Mesenteric fat pad (tissue), 1 donor: ENCODE results near the gene CTXN1. TPM values are rescaled to one million over a fixed set of nuclear protein-coding genes. Genes with fewer than 3 reads are reported as not detected.

Source experiments
- DNase-seq: peaks from one replicate; pipeline ENCODE4 v3.0.0-alpha.2; 2020; ENCODE audit warnings: low spot score
- total RNA-seq: library from RNA; stranded (reverse); fragmentation: NEBNext Ultra II Directional; extraction: Animal tissue kit (Norgen Biotek cat#: 25700); gene quantifications from one replicate; pipeline ENCODE4 v1.2.1, GENCODE V29; 2021
- donor health status: DM: yes; HTN: yes; CAD: no.

Gene CTXN1
- total RNA-seq, 1 donor from 2014 or later = 0.96 TPM

DNA sequence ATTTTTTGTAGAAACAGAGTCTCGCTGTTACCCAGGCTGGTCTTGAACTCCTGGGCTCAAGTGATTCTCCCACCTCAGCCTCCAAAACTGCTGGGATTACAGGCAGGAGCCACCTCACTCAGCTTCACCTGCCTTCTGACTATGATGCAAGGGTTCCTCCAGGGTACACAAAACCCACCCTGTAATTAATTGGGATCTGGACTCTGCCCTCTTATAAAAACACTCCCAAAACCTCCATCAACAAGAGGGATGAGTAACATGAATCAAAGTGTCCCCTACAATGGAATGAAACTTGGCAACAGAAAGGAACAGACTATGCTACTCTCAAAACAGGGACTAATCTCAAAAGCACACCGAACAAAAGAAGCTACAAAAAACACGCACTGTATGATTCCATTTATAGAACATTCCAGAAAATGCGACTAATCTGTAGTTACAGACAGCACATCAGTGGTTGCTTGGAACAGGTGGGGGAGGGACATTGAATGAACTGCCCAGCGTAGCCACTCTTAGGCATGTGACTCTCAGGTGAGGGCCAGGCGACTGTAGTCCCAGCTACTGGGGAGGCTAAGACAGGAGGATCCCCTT, 48.6 kb downstream of the CTXN1 start:
- DNase-seq = no peak

DNA sequence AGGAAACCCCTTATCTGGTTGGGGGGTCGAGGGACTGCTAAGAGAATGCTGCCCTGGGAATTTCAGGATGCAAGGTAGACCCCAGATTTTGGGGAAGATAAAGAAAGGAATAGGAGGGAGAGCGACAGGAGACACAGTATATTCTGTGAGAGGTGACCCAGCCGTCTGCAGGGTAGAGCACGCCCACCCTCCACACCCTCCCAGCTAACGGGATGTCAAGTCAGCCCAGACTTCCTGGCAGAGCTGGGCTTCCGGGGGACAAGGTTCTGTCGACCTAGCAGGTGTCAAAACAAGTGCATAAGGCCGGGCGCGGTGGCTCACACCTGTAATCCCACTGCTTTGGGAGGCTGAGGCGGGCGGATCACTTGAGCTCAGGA, 51.0 kb downstream of the CTXN1 start:
- no peak for DNase-seq

Other genes starting within 250 kb of the CTXN1 start
- 9.1 TPM for gene MCEMP1, start 249.0 kb downstream of the CTXN1 start, total RNA-seq
- gene TRAPPC5, start 245.3 kb downstream of the CTXN1 start, total RNA-seq = 107 TPM
- gene FCER2, start 224.0 kb downstream of the CTXN1 start, total RNA-seq = 0.67 TPM
- 10.1 TPM for gene CLEC4G, start 194.0 kb downstream of the CTXN1 start, total RNA-seq
- 63.5 TPM for gene CD209, start 178.6 kb downstream of the CTXN1 start, total RNA-seq
- not detected for gene CLEC4M, start 162.9 kb downstream of the CTXN1 start, total RNA-seq
- 15.4 TPM for gene EVI5L, start 95.9 kb downstream of the CTXN1 start, total RNA-seq
- gene PRR36, start 51.7 kb downstream of the CTXN1 start, total RNA-seq = not detected
- gene LRRC8E, start 37.6 kb downstream of the CTXN1 start, total RNA-seq = 1.8 TPM
- gene MAP2K7, start 22.3 kb downstream of the CTXN1 start, total RNA-seq = 26.7 TPM
- not detected for gene TGFBR3L, start 11.3 kb downstream of the CTXN1 start, total RNA-seq
- gene SNAPC2, start 5.8 kb downstream of the CTXN1 start, total RNA-seq = 17.8 TPM
- 48.9 TPM for gene TIMM44, start 17.5 kb upstream of the CTXN1 start, total RNA-seq
- gene ELAVL1, start 79.5 kb upstream of the CTXN1 start, total RNA-seq = 60.2 TPM
- gene CCL25, start 126.6 kb upstream of the CTXN1 start, total RNA-seq = not detected
- gene FBN3, start 223.5 kb upstream of the CTXN1 start, total RNA-seq = not detected